Measurements from ENCODE around the gene FAHD1.
A peak's percentile ranks its signal among the peaks of the same experiment; 100 is the strongest.
"Not testable (repeated sequence)": the region's sequence is repeated elsewhere in the genome, so short reads cannot be mapped to it uniquely, and the experiment has no call there.

The FAHD1 gene

GRCh38 chr16:1863681-1864460, 36.9 kb downstream of the FAHD1 start:
- Mint-ChIP-seq H3K36me3 (ENCODE audit: low read depth) (no peaks in the 10 kb centered on the region), H3K27ac (no peak overlapping the region), H3K4me3 (no peak overlapping the region), H3K27me3 (peaks cover 39% of the 10 kb centered on the region), H3K9me3 (no peaks in the 10 kb centered on the region), H3K4me1 (ENCODE audit: low read depth) (no peaks in the 10 kb centered on the region)
- intact Hi-C loops (cut with micrococcal nuclease) = loop anchor here (1.0 kb wide), 1 partner anchor 65 kb away; no protein-coding TSS in a partner anchor

DNA sequence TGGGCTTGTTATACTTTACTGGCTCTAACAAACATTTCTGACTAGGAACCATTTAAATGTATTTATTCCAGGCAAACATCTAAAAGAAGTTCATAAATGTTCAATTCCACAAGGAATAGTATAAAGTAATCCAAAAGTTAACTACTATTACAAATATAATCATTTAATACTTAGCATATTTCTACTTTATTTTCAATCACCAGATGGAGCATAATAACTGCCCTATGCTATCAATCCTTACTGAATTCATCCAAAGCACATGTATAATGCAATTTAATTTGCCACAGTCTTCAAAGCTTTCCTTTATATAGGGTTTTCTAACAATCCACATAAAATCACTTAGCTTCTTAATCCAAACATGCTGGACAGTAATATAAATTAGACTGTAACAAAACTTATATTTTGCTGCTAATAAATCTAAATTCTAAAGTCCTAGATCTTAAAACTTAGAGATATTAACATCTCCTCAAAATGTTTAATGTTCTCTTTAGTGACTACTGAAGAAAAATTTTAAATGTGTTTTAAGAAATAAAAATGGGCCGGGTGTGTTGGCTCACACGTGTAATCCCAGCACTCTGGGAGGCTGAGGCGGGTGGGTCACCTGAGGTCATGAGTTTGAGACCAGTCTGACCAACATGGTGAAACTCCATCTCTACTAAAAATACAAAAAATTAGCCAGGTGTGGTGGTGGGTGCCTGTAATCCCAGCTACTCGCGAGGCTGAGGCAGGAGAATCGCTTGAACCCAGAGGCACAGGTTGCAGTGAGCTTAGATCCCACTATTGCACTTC, 39.1 kb downstream of the FAHD1 start:
- Mint-ChIP-seq H3K27ac (no peak overlapping the region), H3K4me1 (ENCODE audit: low read depth) (no peaks in the 10 kb centered on the region), H3K27me3 (peaks cover 30% of the 10 kb centered on the region), H3K4me3 (no peak overlapping the region), H3K36me3 (ENCODE audit: low read depth) (no peaks in the 10 kb centered on the region), H3K9me3 (no peaks in the 10 kb centered on the region)
- intact Hi-C loops (cut with micrococcal nuclease) = no loop called here

DNA sequence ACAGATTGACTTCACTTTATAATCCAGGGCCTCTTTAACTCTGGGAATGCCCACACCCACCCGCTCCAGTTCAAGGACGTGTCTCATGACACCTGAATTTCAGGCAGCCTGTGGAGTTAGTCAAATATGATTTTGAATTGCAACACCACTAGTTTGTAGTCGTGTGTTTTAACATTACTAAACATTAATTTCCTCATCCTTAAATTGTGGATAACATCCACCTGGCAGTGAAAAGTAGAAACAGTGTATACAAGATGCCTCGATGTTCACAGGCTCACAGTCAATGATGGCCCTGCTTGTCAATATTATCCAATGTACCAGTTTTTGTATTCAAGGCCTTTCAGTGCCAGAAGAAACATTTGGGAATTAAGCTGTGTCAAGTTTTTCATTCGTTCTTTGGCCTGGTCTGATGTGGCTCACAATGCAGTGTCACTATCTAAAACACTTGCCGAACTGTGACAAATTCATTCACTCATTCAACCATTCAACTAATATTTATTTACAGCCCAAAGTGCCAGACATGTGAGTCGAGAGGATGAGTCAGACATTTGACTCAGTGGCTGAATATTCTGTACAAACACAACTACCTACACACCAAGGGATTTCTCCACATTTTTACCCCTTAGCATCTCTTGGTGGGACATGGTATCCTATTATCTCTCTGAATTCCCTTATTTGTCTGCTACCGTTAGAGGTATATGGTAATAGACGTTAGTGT, 43.5 kb downstream of the FAHD1 start:
- H3K27me3 Mint-ChIP-seq = peaks cover 35% of the 10 kb centered on the region
- H3K36me3 Mint-ChIP-seq (ENCODE audit: low read depth) = peaks cover 6% of the 10 kb centered on the region
- H3K4me1 Mint-ChIP-seq (ENCODE audit: low read depth) = peaks cover 7% of the 10 kb centered on the region
- H3K9me3 Mint-ChIP-seq = no peaks in the 10 kb centered on the region
- H3K27ac Mint-ChIP-seq = no peak overlapping the region
- intact Hi-C loops (cut with micrococcal nuclease) = no loop called here
- no peak overlapping the region for H3K4me3 Mint-ChIP-seq

DNA sequence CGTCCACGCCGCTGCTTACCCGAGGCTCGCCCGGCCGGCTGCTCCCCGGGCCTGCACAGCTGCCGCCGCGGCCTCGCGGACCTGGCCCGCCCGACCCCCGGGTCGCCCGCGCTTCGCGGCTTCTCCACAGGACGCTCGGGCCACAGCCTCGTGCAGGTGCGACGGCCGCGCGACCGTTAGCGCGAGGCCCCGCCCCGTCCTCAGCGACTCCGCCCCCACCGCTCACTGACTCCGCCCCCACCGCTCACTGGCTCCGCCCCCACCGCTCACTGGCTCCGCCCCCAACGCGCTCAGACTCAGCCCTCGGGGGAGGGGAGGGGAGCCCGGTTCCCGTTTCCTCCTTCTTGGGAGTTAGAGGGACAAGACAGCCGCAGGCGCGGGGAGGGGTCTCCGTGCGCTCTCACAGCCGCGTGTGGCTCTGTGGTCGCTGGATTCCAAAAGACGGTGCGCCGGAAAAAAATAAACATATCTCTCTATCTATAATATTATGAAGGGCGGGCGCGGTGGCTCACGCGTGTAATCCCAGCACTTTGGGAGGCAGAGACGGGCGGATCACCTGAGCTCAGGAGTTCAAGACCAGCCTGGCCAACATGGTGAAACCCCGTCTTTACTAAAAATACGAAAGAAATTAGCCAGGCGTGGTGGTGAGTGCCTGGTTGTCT, 45.1 kb downstream of the FAHD1 start, which contains the start of gene MEIOB:
TSS of gene MEIOB (minus strand) at position 191 of the 662 bp plus-strand sequence. CDS start 3,989 bp downstream, outside the sequence.
- no peaks in the 10 kb centered on the region for H3K9me3 Mint-ChIP-seq
- H3K27ac Mint-ChIP-seq = no peak within 1 kb of the TSS
- H3K4me3 Mint-ChIP-seq = peak within 1 kb of the TSS; percentile 72
- peaks cover 43% of the 10 kb centered on the region for H3K27me3 Mint-ChIP-seq
- H3K36me3 Mint-ChIP-seq (ENCODE audit: low read depth) = peaks cover 6% of the 10 kb centered on the region
- peaks cover 7% of the 10 kb centered on the region for H3K4me1 Mint-ChIP-seq (ENCODE audit: low read depth)
- intact Hi-C loops (cut with micrococcal nuclease) = no loop called here

DNA sequence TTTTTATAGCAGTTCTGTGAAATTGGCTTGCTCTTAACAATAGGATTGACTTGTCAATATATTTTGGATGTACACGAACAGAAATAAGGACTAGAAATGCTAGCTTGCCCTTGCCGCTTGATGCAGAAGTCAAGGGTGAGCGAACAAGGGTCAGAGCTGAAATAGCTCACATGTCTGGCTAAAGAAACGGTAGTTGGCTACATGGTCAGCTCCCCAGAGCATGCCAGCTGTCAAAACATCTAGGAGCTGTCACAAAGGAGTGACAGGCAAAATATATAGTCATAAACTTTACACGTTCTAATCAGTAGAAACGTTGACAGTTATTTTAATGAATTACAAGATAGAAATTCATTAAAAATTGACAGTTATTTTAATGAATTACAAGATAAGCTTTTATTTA, 47.8 kb downstream of the FAHD1 start:
- Mint-ChIP-seq H3K9me3 (no peaks in the 10 kb centered on the region), H3K4me3 (no peak overlapping the region), H3K4me1 (ENCODE audit: low read depth) (peaks cover 7% of the 10 kb centered on the region), H3K27ac (no peak overlapping the region), H3K27me3 (peaks cover 54% of the 10 kb centered on the region), H3K36me3 (ENCODE audit: low read depth) (peaks cover 6% of the 10 kb centered on the region)
- intact Hi-C loops (cut with micrococcal nuclease) = no loop called here

- H3K4me1 Mint-ChIP-seq (ENCODE audit: low read depth); H3K4me3 Mint-ChIP-seq; intact Hi-C loops (cut with micrococcal nuclease); H3K36me3 Mint-ChIP-seq (ENCODE audit: low read depth); H3K9me3 Mint-ChIP-seq; H3K27ac Mint-ChIP-seq: not testable (repeated sequence)
- H3K27me3 Mint-ChIP-seq = peaks cover 55% of the 10 kb centered on the region
Measured at GRCh38 chr16:1876066-1876465, 49.1 kb downstream of the FAHD1 start.

DNA sequence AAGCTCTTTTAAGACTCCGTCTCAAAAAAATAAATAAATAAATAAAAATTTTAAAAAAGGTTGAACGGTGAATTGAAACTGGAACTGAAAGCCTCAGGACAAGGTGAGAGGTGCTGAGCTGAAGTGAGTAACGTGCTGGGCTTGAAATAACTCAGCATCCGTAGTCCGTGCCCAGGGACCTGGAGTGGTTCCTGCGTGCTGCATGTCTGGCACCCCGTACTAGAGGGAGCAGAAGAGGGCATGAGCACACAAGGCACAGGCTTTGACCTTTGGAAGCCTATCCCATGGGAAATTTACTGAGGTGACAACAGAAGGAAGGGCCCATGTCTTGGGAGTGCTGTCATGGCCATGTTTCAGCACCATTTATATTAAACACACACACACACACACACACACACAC, 49.5 kb downstream of the FAHD1 start:
- H3K27ac Mint-ChIP-seq = no peak overlapping the region

GRCh38 chr16:1877089-1877488, 50.1 kb downstream of the FAHD1 start:
- Mint-ChIP-seq H3K27me3 (peaks cover 53% of the 10 kb centered on the region), H3K4me3 (no peak overlapping the region), H3K9me3 (no peaks in the 10 kb centered on the region), H3K27ac (no peak overlapping the region), H3K4me1 (ENCODE audit: low read depth) (peaks cover 5% of the 10 kb centered on the region), H3K36me3 (ENCODE audit: low read depth) (peaks cover 4% of the 10 kb centered on the region)
- intact Hi-C loops (cut with micrococcal nuclease) = no loop called here

More for the DNA sequence above, 49.5 kb downstream of the FAHD1 start:
- H3K4me3 Mint-ChIP-seq = no peak overlapping the region
- intact Hi-C loops (cut with micrococcal nuclease) = no loop called here
- H3K4me1 Mint-ChIP-seq (ENCODE audit: low read depth) = peaks cover 7% of the 10 kb centered on the region
- H3K27me3 Mint-ChIP-seq = peaks cover 55% of the 10 kb centered on the region
- H3K9me3 Mint-ChIP-seq = no peaks in the 10 kb centered on the region
- peaks cover 6% of the 10 kb centered on the region for H3K36me3 Mint-ChIP-seq (ENCODE audit: low read depth)

DNA sequence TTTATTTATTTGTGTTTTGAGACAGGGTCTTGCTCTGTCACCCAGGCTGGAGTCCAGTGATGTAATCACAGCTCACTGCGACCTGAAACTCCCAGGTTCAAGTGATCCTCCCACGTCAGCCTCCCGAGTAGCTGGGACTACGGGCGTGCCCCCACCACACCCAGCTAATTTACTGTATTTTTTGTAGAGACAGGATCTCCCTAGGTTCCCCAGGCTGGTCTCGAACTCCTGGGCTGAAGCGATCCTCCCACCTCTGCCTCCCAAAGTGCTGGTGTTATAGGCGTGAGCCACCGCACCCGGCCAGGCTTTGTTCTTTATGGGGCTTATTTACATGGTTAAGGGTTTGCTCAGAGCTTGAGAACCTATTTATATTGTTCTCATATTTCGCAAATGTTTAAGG, 50.8 kb downstream of the FAHD1 start:
- H3K4me3 Mint-ChIP-seq = no peak overlapping the region
- no peaks in the 10 kb centered on the region for H3K9me3 Mint-ChIP-seq
- peaks cover 47% of the 10 kb centered on the region for H3K27me3 Mint-ChIP-seq
- H3K4me1 Mint-ChIP-seq (ENCODE audit: low read depth) = no peaks in the 10 kb centered on the region
- intact Hi-C loops (cut with micrococcal nuclease) = no loop called here
- H3K27ac Mint-ChIP-seq = no peak overlapping the region
- no peaks in the 10 kb centered on the region for H3K36me3 Mint-ChIP-seq (ENCODE audit: low read depth)

GRCh38 chr16:1878256-1878655, 51.2 kb downstream of the FAHD1 start:
- H3K4me3 Mint-ChIP-seq = no peak overlapping the region
- H3K36me3 Mint-ChIP-seq (ENCODE audit: low read depth) = no peaks in the 10 kb centered on the region
- peaks cover 43% of the 10 kb centered on the region for H3K27me3 Mint-ChIP-seq
- no peaks in the 10 kb centered on the region for H3K9me3 Mint-ChIP-seq
- H3K4me1 Mint-ChIP-seq (ENCODE audit: low read depth) = no peaks in the 10 kb centered on the region
- no peak overlapping the region for H3K27ac Mint-ChIP-seq
- intact Hi-C loops (cut with micrococcal nuclease) = no loop called here

All from dendritic cell treated with granulocyte-macrophage colony-stimulating factor and Interleukin-4, amounts not matched to agents 40 ng/mL and 50 ng/mL, for 4 days (primary cell).